ENCODE data around the gene SYN1. TPM values are rescaled to one million over a fixed set of nuclear protein-coding genes. Genes with fewer than 3 reads are reported as not detected.

SYN1 gene
- total RNA-seq, 1 donor from 2014 or later: 2.7 TPM

DNA sequence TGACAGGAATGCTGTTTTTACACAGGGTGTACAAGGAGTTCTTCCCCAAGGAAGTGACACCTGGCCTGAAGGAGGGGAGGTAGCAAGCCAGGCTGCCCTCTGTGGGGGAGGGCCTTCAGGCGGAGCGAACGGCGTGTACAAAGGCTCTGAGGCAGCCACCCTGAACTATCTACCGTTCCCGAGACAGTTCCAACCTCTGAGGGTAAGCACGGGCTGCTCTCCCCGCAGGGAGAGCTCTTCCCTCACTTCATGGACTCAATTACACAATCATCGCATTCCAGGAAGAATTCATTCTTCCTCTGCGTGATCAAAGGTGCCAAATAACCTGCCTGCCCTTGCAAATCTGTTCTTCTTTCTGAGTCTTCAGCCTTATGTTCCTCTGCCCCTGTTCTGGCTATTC lies 25.9 kb upstream of the SYN1 start:
- Histone ChIP-seq H3K4me3 (no peak overlapping the region), H3K9me3 (no peaks in the 10 kb centered on the region), H3K27ac (no peak overlapping the region), H3K36me3 (peaks cover 0 to 3% of the 10 kb centered on the region in 2 donors), H3K4me1 (peaks cover 14% of the 10 kb centered on the region), H3K27me3 (no peaks in the 10 kb centered on the region)
- no peak for DNase-seq (ENCODE audit: extremely low spot score in 2 of 2)
- intact Hi-C loops (cut with DNase I): no loop called here
- TF ChIP-seq POLR2A (IDR thresholded peaks at IDR 0.05) (no peak), POLR2AphosphoS5 (IDR thresholded peaks at IDR 0.05; ENCODE audit: insufficient read depth in 1 of 2, low read depth in 1 of 2) (no peak)
- TF ChIP-seq, protein P1, sequence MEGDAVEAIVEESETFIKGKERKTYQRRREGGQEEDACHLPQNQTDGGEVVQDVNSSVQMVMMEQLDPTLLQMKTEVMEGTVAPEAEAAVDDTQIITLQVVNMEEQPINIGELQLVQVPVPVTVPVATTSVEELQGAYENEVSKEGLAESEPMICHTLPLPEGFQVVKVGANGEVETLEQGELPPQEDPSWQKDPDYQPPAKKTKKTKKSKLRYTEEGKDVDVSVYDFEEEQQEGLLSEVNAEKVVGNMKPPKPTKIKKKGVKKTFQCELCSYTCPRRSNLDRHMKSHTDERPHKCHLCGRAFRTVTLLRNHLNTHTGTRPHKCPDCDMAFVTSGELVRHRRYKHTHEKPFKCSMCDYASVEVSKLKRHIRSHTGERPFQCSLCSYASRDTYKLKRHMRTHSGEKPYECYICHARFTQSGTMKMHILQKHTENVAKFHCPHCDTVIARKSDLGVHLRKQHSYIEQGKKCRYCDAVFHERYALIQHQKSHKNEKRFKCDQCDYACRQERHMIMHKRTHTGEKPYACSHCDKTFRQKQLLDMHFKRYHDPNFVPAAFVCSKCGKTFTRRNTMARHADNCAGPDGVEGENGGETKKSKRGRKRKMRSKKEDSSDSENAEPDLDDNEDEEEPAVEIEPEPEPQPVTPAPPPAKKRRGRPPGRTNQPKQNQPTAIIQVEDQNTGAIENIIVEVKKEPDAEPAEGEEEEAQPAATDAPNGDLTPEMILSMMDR (IDR thresholded peaks at IDR 0.05): no peak

DNA sequence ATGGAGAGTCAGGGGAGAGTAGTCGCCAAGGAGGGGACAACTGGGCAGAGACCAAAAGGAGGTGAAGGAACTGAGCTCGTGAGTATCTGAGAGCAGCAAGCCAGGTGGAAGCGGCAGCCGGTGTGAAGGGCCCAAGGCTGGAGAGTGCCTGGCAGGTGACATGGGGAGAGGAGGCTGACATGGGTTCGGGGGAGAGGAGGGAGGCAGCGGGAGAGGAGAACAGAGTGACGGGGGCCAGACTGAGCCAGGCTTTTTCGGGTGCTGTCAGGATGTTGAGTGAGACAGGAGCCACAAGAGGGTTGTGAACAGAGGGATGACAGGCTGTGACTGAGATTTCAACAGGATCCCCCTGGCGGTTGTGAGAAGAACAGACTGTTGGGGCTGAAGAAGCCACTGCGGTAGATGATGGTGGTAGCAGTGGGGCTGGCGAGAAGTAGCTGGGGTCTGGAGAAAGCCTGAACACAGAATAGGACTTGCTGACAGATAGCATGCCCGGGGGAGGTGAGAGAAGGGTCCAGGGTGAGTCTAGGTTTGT lies 25.0 kb upstream of the SYN1 start:
- no peak overlapping the region for H3K4me3 ChIP-seq
- no peak for DNase-seq (ENCODE audit: extremely low spot score in 2 of 2)
- H3K27me3 ChIP-seq: no peaks in the 10 kb centered on the region
- intact Hi-C loops (cut with DNase I): no loop called here
- H3K36me3 ChIP-seq: peaks cover 0 to 12% of the 10 kb centered on the region in 2 donors
- no peaks in the 10 kb centered on the region for H3K9me3 ChIP-seq
- no peak overlapping the region for H3K27ac ChIP-seq
- H3K4me1 ChIP-seq: peaks cover 14% of the 10 kb centered on the region
- TF ChIP-seq POLR2AphosphoS5 (IDR thresholded peaks at IDR 0.05; ENCODE audit: insufficient read depth in 1 of 2, low read depth in 1 of 2): no peak
- TF ChIP-seq, protein P1 (IDR thresholded peaks at IDR 0.05): no peak
- no peak for TF ChIP-seq POLR2A (IDR thresholded peaks at IDR 0.05)

DNA sequence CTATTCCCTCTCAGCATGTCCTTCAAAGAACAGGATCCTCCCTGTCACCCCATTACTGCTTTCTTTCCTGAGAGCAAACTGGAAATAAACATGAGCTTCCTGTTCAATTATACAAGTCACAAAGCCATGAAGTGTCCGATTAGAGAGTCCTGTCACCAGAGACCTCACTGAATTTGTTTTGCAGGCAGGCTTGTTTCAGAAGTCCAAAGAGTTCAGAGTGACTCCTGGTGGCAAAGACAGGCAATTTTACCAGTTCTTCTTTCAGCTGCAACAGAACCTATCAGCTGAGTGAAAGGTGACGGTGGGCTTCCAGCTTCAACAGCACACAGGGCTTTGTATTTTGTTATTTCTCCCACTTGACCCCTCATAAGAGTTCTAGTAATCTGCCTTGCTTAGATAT lies 24.3 kb upstream of the SYN1 start:
- intact Hi-C loops (cut with DNase I): no loop called here
- H3K36me3 ChIP-seq: peaks cover 0 to 13% of the 10 kb centered on the region in 2 donors
- no peaks in the 10 kb centered on the region for H3K27me3 ChIP-seq
- peaks cover 8% of the 10 kb centered on the region for H3K4me1 ChIP-seq
- H3K4me3 ChIP-seq: no peak overlapping the region
- no peak overlapping the region for H3K27ac ChIP-seq
- TF ChIP-seq POLR2AphosphoS5 (IDR thresholded peaks at IDR 0.05; ENCODE audit: insufficient read depth in 1 of 2, low read depth in 1 of 2): no peak
- TF ChIP-seq, protein P1 (IDR thresholded peaks at IDR 0.05): no peak
- TF ChIP-seq POLR2A (IDR thresholded peaks at IDR 0.05): no peak
- no peaks in the 10 kb centered on the region for H3K9me3 ChIP-seq
- no peak for DNase-seq (ENCODE audit: extremely low spot score in 2 of 2)

DNA sequence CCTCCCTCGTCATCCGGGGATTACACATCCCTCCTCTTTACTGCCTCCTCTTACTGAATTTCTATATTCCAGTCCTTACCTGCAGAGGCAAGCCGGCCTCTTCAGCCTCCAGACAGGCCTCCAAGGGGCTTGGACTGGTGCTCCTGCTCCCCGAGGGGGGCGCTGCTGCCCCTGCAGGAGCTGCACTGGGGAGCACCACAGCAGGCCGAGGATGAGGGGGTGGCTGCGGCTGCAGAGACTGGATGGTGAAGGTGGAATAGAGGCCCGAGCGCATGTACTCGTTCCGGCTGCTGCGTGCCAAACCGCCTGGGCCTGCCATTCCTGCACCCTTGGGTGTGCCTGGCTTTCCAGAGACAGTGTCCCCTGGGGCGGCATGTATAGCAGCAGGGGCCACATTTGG lies 19.2 kb upstream of the SYN1 start:
- H3K36me3 ChIP-seq: peaks cover 0 to 25% of the 10 kb centered on the region in 2 donors
- intact Hi-C loops (cut with DNase I): no loop called here
- H3K4me3 ChIP-seq: no peak overlapping the region
- no peaks in the 10 kb centered on the region for H3K9me3 ChIP-seq
- no peaks in the 10 kb centered on the region for H3K27me3 ChIP-seq
- no peak overlapping the region for H3K27ac ChIP-seq
- no peaks in the 10 kb centered on the region for H3K4me1 ChIP-seq
- no peak for DNase-seq (ENCODE audit: extremely low spot score in 2 of 2)
- TF ChIP-seq, protein P1 (IDR thresholded peaks at IDR 0.05): no peak

DNA sequence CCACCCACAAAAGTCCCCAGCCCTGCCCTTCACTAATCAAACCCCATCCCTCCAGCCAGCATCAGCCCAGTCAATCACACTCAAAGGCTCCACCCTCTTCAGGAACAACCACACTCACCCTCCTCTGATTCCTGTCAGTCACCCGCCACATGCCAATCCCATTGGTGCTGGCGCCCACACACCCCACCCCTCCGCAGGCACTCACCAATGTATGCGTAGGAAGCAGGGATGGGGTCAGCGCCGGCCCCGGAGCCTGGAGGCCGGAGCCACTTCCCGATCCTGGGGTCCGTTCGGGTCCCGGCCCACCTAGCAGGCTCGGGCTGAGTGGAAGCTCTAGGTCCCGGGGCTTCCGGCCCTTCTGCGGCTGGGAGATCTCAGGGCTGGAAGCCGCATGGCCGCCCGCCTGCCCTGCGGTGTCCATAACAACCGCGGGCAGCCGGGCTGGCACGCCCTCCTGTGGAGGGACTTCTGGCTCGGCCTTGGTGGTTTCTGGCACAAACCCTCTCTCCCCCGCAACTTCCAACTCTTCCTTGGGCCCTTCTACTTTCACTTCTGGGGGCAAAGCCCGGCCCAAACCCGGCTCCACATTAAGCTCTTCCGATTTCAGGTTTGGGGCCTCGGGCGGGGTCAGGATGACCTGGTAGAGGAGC lies 18.0 kb upstream of the SYN1 start:
- peaks cover 0 to 25% of the 10 kb centered on the region in 2 donors for H3K36me3 ChIP-seq
- intact Hi-C loops (cut with DNase I): no loop called here

More for the DNA sequence above, 18.0 kb upstream of the SYN1 start:
- Histone ChIP-seq H3K27ac (no peak overlapping the region), H3K27me3 (no peaks in the 10 kb centered on the region), H3K9me3 (no peaks in the 10 kb centered on the region), H3K4me3 (no peak overlapping the region), H3K4me1 (no peaks in the 10 kb centered on the region)
- DNase-seq (ENCODE audit: extremely low spot score in 2 of 2): no peak
- no peak for TF ChIP-seq POLR2AphosphoS5 (IDR thresholded peaks at IDR 0.05; ENCODE audit: insufficient read depth in 1 of 2, low read depth in 1 of 2)
- TF ChIP-seq POLR2A (IDR thresholded peaks at IDR 0.05): no peak
- TF ChIP-seq, protein P1 (IDR thresholded peaks at IDR 0.05): no peak

All from vagina (tissue), 2 donors.